HG03159 (cell line): ENCODE measurements around the gene COG2.
"Not testable (repeated sequence)": the region's sequence is repeated elsewhere in the genome, so short reads cannot be mapped to it uniquely, and the experiment has no call there.

Source experiments
- ATAC-seq: cut with Tn5 transposase; IDR thresholded peaks from one replicate; pipeline ENCODE4 v1.9.1; 2021; ENCODE audit warnings: mild to moderate bottlenecking, moderate library complexity; ENCODE audit not compliant: unreplicated experiment

The COG2 gene

DNA sequence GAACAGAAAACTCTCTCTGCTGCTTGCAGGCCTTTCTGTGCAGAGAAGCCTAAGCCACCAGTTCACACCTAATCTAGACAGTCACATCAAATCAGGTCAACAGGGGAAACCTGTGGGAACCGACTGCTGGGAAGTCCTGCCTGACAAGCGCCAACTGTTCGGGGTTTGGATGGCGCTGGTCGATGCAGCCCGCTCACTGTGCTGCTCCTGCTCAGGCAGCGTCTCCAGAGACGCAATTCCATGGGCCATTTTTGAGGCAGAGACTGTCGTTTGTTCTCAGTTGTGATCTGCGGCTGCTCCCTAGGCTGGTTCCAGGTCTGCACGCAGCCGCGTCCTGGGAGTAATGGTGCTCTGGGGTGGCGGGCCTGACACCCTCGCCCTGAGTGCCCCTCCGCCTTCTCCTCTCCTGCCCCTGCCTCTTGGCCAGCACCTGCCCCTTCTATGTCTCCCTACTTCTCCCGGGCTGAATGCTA is 70.2 kb downstream of the COG2 start:
- ATAC-seq, result no peak

DNA sequence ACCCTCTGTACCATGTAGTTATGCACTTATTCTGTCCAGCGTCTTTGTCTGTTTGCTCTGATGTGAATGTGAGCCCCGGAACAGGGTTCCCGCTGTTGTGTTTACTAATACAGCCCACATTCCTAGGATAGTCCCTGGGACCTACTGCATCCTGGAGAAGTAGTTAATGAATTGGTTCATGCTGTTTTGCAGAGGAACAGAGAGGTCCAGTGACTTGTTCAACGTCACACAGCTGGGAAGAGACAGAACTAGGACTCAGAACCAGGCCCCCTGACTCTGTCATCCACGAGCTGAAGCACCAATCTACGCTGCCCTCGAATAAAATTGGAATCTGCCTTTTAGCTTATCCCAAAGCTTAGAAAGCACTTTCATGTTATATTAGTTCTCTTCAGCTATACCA is 70.9 kb downstream of the COG2 start:
- no peak for ATAC-seq

DNA sequence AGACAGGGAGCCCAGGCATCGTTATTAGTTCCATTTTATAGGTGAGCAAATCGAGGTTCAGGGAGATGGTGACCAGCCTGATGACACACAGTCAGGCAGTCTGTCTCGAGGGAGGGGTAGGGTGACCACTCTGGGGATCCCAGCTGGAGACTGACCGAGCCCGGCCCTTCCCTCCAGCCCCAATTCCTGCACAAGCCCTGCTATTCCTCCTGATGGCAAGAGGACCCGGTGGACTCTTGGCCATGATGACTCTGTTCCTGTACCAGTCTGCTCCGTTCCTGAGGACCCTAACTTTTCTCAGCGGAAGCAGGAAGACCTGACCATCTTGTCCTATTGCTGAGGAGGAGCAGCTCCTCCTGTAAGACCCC is 71.2 kb downstream of the COG2 start:
- no peak for ATAC-seq

DNA sequence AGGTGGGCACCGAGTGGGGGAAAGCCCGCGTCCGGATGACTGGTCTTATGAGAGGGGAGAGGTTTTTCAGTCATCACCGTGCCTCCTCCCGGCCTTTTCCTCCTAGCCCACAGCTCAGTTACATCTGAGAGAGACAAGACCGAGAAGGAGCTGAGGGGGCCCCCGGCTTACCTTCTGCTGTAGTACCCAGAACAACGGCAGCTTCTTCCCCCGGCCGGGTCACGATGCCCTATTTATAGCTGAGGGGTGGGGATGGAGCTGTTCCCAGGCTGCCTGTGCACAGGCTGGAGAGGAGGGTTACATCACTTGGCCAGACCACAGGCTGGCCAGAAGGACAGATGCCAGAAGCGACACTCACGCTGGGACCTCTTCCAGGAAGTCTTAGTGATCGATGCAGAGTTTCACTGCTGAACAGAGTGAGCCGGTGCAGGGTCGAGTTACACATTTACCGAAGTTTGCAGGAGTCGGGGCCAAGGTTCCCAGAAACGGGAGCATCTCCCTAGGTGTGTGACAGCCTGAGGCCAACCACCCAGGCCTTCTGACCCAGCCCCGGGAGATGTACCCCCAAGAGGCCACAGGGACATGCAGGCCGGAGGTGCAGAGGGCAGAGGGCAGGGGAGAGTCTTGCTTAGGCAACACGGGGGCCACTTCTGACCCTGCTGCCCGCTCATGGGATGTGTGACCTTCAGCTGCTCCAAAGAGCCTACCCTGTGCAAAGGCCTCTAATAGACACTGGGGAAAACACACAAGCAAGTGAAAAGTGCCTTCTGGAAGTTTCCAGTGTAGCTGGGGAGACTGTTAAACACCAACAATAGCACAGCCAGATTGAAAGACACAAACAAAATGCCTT is 71.9 kb downstream of the COG2 start, which contains the start of gene AGT:
Gene AGT, minus strand, starts transcription at position 208 of the 850 bp plus-strand sequence. CDS start 3,299 bp downstream, outside the sequence.
- no peak for ATAC-seq

DNA sequence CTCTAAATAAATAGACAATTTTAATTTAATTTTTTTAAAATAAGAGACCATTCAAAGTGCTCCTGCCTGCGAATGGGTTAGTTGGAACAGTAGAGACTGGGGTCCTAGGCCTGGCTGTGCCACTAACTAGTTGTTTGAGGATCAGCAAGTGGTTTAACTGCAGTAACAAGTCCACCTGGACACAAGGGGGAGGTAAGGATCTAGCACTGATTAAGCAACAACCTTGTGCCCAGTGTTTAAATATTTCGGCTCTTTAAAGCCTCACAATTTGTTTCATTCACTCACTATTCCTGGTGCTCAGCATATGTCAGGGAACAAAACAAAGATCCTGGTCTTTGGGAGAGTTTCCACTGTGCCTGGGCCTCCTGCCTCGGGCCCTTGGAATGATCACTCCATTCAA is 73.2 kb downstream of the COG2 start:
- ATAC-seq, result no peak

GRCh38 chr1:230716453-230716852 is 74.2 kb downstream of the COG2 start:
- ATAC-seq, result not testable (repeated sequence)

DNA sequence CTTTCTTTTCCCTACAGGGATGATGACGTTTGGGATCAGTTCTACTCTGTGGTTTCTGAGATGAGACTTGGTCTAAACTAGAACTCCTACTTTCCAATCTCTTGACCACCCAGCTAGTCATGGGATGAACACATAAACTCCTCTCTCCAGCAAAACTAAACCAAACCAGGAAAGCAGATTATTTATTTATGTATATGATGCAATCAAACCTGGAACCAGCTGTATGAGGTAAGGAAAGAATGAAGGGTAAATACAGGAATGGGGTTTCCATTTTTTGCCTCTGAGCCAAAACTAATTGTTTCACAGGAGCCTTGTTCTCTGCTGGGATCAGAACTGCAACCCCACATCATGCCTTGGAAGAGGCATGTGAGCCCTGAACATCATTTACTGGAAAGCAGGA is 75.0 kb downstream of the COG2 start:
- no peak for ATAC-seq

GRCh38 chr1:230721849-230722522 is 79.7 kb downstream of the COG2 start:
- ATAC-seq, result not testable (repeated sequence)

DNA sequence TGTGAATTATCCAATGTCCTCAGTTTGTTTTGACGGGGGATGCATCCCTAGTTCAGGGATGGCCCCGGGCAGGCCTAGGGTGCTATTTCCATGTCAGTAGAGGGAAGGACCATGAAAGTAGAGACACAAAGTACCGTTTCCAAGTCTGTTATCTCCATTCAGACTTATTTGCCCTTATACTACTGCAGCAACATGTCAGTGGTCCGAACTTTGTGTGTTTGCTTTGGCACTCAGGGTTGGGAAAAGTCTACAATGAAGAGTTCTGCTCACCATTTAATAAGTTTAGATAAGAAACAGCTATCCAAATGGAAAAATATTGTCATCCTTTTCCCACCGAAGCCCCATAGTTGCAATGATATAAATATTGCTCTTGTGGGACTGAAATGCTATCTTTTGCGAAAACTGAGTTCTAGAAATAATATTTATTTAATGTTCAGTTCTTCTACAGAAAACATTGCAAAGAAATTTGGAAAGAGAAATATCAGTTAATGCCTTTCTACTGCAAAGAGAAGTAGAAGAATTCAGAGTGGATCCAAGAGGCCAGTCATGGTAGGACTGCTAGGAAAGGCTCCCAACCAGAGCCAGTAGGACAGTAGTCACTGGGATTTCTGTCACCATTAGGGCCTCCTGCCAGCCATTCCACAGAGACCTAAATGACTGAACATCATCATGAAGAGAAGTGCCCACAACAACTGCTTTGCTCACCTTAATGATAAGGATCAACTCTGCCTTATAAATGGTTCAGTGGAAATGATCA is 83.2 kb downstream of the COG2 start:
- no peak for ATAC-seq

- no peak for ATAC-seq
Measured at GRCh38 chr1:230728710-230729392, 86.6 kb downstream of the COG2 start.

- no peak for ATAC-seq
Measured at GRCh38 chr1:230730977-230731376, 88.7 kb downstream of the COG2 start.

- no peak for ATAC-seq
Measured at GRCh38 chr1:230735447-230735846, 93.2 kb downstream of the COG2 start.

- no peak for ATAC-seq
Measured at GRCh38 chr1:230737622-230738262, 95.5 kb downstream of the COG2 start.

DNA sequence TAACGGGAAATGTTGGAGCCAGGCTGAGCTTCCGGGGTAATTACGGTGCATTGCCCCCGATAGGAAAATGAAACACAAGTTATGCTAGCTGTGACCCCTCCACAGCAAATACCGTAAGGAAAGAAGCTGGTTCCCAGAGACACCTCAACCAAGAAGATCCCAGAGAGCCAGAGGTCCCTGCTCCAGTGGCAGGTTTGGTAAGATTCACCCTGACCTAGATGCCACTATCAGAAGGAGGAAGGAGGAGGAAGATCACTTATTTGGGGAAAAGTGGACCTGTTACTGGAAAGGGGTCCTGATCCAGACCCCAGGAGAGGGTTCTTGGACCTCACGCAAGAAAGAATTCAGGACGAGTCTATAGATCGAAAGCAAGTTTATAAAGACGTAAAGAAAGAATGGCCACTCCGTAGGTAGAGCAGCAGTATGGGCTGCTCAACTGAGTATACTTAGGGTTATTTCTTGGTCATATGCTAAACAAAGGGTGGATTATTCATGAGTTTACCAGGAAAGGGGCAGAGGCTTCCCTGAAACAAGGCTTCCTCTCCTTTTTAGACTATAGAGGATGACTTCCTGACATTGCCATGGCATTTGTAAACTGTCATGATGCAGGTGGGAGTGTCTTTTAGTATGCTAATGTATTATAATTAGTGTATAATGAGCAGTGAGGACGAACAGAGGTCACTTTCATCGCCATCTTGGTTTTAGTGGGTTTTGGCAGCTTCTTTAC is 97.4 kb downstream of the COG2 start:
- no peak for ATAC-seq
